ENCODE measurements around the gene KLHL9.

KLHL9 gene

GRCh38 chr9:21336457-21336856 is 1.3 kb upstream of the KLHL9 start:
- no peaks in the 10 kb centered on the region for H3K9me3 Mint-ChIP-seq
- peaks cover 4% of the 10 kb centered on the region for H3K27me3 Mint-ChIP-seq (ENCODE audit: low read depth, poor library complexity)
- no peak for DNase-seq
- peak overlapping the region; percentile 59 for H3K4me3 Mint-ChIP-seq
- no peak for TF ChIP-seq CTCF (IDR thresholded peaks at IDR 0.05)
- H3K36me3 Mint-ChIP-seq (ENCODE audit: low read depth) = peaks cover 16% of the 10 kb centered on the region
- no peak overlapping the region for H3K27ac Mint-ChIP-seq
- peaks cover 34% of the 10 kb centered on the region for H3K4me1 Mint-ChIP-seq

GRCh38 chr9:21333226-21333625 is 2.0 kb downstream of the KLHL9 start:
- TF ChIP-seq CTCF (IDR thresholded peaks at IDR 0.05) = no peak
- peaks cover 4% of the 10 kb centered on the region for H3K27me3 Mint-ChIP-seq (ENCODE audit: low read depth, poor library complexity)
- H3K4me1 Mint-ChIP-seq = peaks cover 50% of the 10 kb centered on the region
- peak overlapping the region; percentile 95 for H3K4me3 Mint-ChIP-seq
- peak overlapping the region; percentile 45 for H3K27ac Mint-ChIP-seq
- H3K36me3 Mint-ChIP-seq (ENCODE audit: low read depth) = peaks cover 16% of the 10 kb centered on the region
- no peak for DNase-seq
- no peaks in the 10 kb centered on the region for H3K9me3 Mint-ChIP-seq

GRCh38 chr9:21331676-21332402 is 3.4 kb downstream of the KLHL9 start:
- Mint-ChIP-seq H3K4me1 (peaks cover 50% of the 10 kb centered on the region), H3K27me3 (ENCODE audit: low read depth, poor library complexity) (no peaks in the 10 kb centered on the region), H3K4me3 (peak overlapping the region; percentile 62), H3K9me3 (no peaks in the 10 kb centered on the region), H3K27ac (no peak overlapping the region), H3K36me3 (ENCODE audit: low read depth) (peaks cover 16% of the 10 kb centered on the region)
- DNase-seq = no peak
- TF ChIP-seq CTCF (IDR thresholded peaks at IDR 0.05) = no peak

GRCh38 chr9:21326526-21327139 is 8.6 kb downstream of the KLHL9 start:
- H3K27me3 Mint-ChIP-seq (ENCODE audit: low read depth, poor library complexity) = no peaks in the 10 kb centered on the region
- TF ChIP-seq CTCF (IDR thresholded peaks at IDR 0.05) = peak; percentile 82

GRCh38 chr9:21324047-21324446 is 11.2 kb downstream of the KLHL9 start:
- Mint-ChIP-seq H3K27me3 (ENCODE audit: low read depth, poor library complexity) (no peaks in the 10 kb centered on the region), H3K4me3 (no peak overlapping the region), H3K27ac (no peak overlapping the region), H3K36me3 (ENCODE audit: low read depth) (peaks cover 16% of the 10 kb centered on the region), H3K4me1 (peaks cover 7% of the 10 kb centered on the region), H3K9me3 (no peaks in the 10 kb centered on the region)
- no peak for TF ChIP-seq CTCF (IDR thresholded peaks at IDR 0.05)
- no peak for DNase-seq

More at GRCh38 chr9:21326526-21327139, 8.6 kb downstream of the KLHL9 start:
- peaks cover 16% of the 10 kb centered on the region for H3K36me3 Mint-ChIP-seq (ENCODE audit: low read depth)
- no peak overlapping the region for H3K27ac Mint-ChIP-seq
- H3K4me3 Mint-ChIP-seq = no peak overlapping the region
- peak; percentile 9 for DNase-seq
- no peaks in the 10 kb centered on the region for H3K9me3 Mint-ChIP-seq
- H3K4me1 Mint-ChIP-seq = peaks cover 24% of the 10 kb centered on the region
